Measurements from ENCODE around the gene UBR3. TPM values are rescaled to one million over a fixed set of nuclear protein-coding genes. Genes with fewer than 3 reads are reported as not detected.

Gene UBR3
- total RNA-seq, 1 donor from 2014 or later, result 30.9 TPM

DNA sequence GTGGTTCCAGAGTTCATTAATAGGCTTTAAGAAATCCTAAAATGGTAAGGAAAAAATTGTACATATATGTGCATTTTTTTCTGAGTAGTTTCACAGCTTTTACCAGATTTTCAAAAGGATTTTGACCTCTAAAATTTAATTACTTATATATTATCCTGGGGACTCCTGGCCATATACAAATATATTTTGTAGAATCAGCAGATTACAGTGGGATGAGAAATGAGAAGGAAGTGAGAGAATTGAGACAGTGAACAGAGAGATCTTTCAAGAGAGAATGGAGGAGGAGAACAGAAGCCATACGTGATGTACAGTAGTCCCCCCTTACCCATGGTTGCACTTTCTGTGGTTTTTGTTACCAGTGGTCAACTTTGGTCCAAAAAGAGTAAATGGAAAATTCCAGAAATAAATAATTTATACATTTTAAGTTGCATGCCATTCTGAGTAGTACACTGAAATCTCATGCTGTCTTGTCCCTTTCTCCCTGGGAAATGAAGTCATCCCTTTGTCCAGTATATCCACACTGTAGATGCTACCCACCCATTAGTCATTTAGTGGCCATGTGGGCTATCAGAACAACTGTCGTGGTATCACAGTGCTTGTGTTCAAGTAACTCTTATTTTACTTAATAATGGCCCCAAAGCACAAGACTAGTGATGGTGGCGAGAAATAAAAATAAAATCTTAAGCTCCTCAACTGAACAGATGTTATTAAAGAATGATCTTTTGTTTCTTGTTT lies 220.2 kb downstream of the UBR3 start:
- no peak for DNase-seq (ENCODE audit: low spot score)

DNA sequence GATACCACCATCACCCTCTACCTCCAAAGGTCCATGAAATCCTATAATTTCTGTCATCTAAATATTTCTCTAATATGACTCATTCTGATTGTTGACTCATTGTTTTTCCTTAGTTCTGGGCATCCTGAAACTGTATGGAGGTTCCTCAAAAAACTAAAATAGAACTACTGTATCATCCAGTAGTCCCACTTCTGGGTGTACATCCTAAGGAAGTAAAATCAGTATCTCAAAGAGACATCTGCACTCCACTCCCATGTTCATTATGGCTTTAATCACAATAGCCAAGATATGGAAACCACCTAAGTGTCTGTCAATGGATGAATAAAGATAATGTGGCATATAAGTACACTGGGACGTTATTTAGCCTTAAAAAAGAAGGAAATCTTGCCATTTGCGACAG lies 224.9 kb downstream of the UBR3 start:
- Mint-ChIP-seq H3K27me3 (ENCODE audit: low read depth) (no peaks in the 10 kb centered on the region), H3K4me3 (ENCODE audit: unreplicated experiment) (no peak overlapping the region), H3K4me1 (ENCODE audit: low read depth) (peaks cover 10% of the 10 kb centered on the region), H3K9me3 (ENCODE audit: low read depth) (no peaks in the 10 kb centered on the region), H3K36me3 (ENCODE audit: low read depth) (peaks cover 10% of the 10 kb centered on the region), H3K27ac (ENCODE audit: unreplicated experiment) (peak overlapping the region; percentile 14)
- TF ChIP-seq, protein P1, sequence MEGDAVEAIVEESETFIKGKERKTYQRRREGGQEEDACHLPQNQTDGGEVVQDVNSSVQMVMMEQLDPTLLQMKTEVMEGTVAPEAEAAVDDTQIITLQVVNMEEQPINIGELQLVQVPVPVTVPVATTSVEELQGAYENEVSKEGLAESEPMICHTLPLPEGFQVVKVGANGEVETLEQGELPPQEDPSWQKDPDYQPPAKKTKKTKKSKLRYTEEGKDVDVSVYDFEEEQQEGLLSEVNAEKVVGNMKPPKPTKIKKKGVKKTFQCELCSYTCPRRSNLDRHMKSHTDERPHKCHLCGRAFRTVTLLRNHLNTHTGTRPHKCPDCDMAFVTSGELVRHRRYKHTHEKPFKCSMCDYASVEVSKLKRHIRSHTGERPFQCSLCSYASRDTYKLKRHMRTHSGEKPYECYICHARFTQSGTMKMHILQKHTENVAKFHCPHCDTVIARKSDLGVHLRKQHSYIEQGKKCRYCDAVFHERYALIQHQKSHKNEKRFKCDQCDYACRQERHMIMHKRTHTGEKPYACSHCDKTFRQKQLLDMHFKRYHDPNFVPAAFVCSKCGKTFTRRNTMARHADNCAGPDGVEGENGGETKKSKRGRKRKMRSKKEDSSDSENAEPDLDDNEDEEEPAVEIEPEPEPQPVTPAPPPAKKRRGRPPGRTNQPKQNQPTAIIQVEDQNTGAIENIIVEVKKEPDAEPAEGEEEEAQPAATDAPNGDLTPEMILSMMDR (IDR thresholded peaks at IDR 0.05), result no peak
- no peak for DNase-seq (ENCODE audit: low spot score)

More for the DNA sequence above, 220.2 kb downstream of the UBR3 start:
- Mint-ChIP-seq H3K4me3 (ENCODE audit: unreplicated experiment) (no peak overlapping the region), H3K9me3 (ENCODE audit: low read depth) (no peaks in the 10 kb centered on the region), H3K27me3 (ENCODE audit: low read depth) (no peaks in the 10 kb centered on the region), H3K36me3 (ENCODE audit: low read depth) (peaks cover 6% of the 10 kb centered on the region), H3K4me1 (ENCODE audit: low read depth) (peaks cover 8% of the 10 kb centered on the region), H3K27ac (ENCODE audit: unreplicated experiment) (no peak overlapping the region)
- TF ChIP-seq, protein P1 (IDR thresholded peaks at IDR 0.05), result no peak

DNA sequence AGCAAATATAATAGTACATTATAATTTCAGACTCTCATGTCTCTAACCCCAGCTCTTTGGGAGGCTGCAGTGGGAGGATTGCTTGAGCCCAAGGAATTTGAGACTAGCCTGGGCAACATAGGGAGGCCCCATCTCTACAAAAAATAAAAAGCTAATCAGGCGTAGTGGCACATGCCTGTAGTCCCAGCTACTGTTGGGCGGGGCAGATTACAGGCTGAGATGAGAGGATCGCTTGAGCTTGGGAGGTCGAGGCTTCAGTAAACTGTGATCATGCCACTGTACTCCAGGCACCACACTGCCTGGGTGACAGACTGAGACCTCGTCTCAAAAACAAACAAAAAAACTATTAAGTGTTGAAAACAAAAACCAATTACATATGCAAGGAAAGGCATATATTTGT lies 227.7 kb downstream of the UBR3 start:
- H3K36me3 Mint-ChIP-seq (ENCODE audit: low read depth), result peaks cover 15% of the 10 kb centered on the region
- H3K4me3 Mint-ChIP-seq (ENCODE audit: unreplicated experiment), result no peak overlapping the region
- no peaks in the 10 kb centered on the region for H3K27me3 Mint-ChIP-seq (ENCODE audit: low read depth)
- H3K9me3 Mint-ChIP-seq (ENCODE audit: low read depth), result no peaks in the 10 kb centered on the region
- H3K27ac Mint-ChIP-seq (ENCODE audit: unreplicated experiment), result no peak overlapping the region
- peaks cover 10% of the 10 kb centered on the region for H3K4me1 Mint-ChIP-seq (ENCODE audit: low read depth)
- TF ChIP-seq, protein P1 (IDR thresholded peaks at IDR 0.05), result no peak
- no peak for DNase-seq (ENCODE audit: low spot score)

DNA sequence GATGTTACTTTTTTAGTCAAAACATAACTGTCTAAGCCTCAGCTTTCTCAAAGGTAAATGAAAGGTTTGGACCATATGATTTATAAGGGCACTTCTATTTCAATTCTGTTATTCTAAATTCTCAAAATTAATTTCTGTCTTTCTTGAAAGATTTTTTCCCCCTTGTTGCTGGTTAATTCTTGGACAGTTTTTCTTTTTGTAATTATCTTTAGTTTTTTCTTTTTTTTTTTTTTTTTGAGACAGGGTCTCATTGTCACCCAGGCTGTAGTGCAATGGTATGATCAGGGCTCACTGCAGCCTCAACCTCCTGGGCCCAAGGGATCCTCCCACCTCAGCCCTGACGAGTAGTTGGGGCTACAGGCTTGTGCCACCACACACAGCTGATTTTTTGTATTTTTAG lies 229.6 kb downstream of the UBR3 start:
- TF ChIP-seq, protein P1 (IDR thresholded peaks at IDR 0.05), result no peak
- H3K27ac Mint-ChIP-seq (ENCODE audit: unreplicated experiment), result no peak overlapping the region
- no peak overlapping the region for H3K4me3 Mint-ChIP-seq (ENCODE audit: unreplicated experiment)
- no peak for DNase-seq (ENCODE audit: low spot score)
- no peaks in the 10 kb centered on the region for H3K9me3 Mint-ChIP-seq (ENCODE audit: low read depth)
- peaks cover 17% of the 10 kb centered on the region for H3K36me3 Mint-ChIP-seq (ENCODE audit: low read depth)
- peaks cover 7% of the 10 kb centered on the region for H3K4me1 Mint-ChIP-seq (ENCODE audit: low read depth)
- H3K27me3 Mint-ChIP-seq (ENCODE audit: low read depth), result no peaks in the 10 kb centered on the region

DNA sequence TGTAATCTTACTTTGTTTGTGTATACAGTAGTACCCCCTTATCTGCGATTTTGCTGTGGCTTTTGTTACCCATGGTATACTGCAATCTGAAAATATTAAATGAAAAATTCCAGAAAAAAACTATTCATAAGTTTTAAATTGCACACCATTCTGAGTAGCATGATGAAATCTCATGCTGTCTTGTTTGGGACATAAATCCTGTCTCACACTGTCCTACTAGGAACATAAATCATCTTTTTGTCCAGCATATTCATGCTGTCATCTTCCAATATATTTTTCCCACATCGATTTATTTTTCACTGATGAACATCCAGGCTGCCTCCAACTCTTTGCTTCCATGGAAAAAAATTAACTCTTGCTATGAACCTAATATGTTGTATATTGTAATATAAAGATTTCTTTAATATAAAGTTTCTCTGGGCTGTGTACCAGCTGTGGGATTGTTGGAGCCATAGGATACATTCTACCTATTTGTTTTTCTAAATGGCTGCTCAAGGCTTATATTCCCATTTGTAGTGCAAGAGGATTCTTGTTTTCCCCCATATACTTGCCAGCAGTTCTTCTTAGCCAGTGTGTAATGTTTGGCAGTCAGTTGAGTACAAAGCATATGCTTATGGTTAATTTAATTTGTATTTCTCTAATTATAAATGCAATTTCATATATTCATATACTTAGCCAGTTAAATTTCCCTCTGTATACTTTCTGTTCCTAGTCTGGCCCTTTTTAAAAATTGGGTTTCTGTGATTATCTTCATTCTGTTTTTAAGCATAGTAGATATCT lies 236.4 kb downstream of the UBR3 start:
- Mint-ChIP-seq H3K4me3 (ENCODE audit: unreplicated experiment) (no peak overlapping the region), H3K4me1 (ENCODE audit: low read depth) (peaks cover 6% of the 10 kb centered on the region), H3K36me3 (ENCODE audit: low read depth) (peaks cover 21% of the 10 kb centered on the region), H3K9me3 (ENCODE audit: low read depth) (no peaks in the 10 kb centered on the region), H3K27ac (ENCODE audit: unreplicated experiment) (no peak overlapping the region), H3K27me3 (ENCODE audit: low read depth) (no peaks in the 10 kb centered on the region)
- TF ChIP-seq, protein P1 (IDR thresholded peaks at IDR 0.05), result no peak
- DNase-seq (ENCODE audit: low spot score), result no peak

Measured in chondrocyte (in vitro differentiated cells).